ENCODE results near the gene DAB1.
"Not testable (repeated sequence)": the region's sequence is repeated elsewhere in the genome, so short reads cannot be mapped to it uniquely, and the experiment has no call there.

DAB1 gene

DNA sequence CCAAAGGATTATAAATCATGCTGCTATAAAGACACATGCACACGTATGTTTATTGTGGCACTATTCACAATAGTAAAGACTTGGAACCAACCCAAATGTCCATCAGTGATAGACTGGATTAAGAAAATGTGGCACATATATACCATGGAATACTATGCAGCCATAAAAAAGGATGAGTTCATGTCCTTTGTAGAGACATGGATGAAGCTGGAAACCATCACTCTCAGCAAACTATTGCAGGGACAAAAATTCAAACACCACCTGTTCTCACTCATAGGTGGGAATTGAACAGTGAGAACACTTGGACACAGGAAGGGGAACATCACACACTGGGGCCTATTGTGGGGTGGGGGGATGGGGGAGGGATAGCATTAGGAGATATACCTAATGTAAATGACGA, 203.0 kb downstream of the DAB1 start:
- not testable (repeated sequence) for DNase-seq (ENCODE audit: low read depth in 2 of 2)

DNA sequence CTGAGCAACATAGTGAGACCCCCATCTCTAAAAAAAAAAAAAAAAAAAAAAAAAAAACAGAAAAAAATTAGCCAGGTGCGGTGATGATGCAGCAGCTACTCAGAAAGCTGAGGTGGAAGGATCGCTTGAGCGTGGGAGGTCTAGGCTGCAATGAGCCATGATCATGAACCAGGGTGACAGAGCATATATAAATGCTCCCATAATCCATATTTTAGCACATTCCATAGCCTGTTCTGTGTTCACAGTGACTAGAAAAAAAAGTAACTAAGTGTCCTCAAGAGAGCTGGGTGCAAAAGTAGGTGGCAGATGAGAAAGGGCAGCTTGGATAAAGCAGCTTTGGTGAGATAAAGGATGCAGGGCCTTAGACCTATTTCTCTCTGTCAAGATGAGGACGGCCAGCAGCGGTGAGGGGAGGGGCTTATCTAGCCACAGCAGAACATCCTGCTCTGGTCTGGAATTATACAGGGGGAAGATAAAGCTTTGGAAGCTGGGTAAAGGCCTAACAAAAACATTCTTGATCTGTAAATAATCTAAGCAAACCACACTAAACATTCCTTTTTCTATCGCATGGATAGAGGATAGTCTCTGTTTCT, 205.3 kb downstream of the DAB1 start:
- no peak for DNase-seq (ENCODE audit: low read depth in 2 of 2)

DNA sequence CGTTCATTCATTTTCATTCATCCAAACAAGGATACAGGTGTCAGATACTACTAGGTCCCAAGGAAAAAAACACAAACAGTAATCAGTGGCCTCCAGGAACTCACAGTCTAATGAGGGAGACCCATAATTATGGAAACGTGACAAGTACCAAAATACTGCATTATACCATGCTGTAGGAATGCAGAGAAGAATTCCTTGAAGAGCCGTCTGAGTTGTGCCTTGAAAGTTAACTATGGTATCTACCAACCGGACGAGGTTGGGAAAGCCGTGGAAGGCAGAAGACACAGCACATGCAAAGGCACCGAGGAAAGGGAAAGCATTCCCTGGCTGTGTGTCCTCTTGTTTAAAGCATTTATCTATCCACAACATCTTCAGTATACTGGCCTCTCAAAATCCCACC, 206.0 kb downstream of the DAB1 start:
- no peak for DNase-seq (ENCODE audit: low read depth in 2 of 2)

DNA sequence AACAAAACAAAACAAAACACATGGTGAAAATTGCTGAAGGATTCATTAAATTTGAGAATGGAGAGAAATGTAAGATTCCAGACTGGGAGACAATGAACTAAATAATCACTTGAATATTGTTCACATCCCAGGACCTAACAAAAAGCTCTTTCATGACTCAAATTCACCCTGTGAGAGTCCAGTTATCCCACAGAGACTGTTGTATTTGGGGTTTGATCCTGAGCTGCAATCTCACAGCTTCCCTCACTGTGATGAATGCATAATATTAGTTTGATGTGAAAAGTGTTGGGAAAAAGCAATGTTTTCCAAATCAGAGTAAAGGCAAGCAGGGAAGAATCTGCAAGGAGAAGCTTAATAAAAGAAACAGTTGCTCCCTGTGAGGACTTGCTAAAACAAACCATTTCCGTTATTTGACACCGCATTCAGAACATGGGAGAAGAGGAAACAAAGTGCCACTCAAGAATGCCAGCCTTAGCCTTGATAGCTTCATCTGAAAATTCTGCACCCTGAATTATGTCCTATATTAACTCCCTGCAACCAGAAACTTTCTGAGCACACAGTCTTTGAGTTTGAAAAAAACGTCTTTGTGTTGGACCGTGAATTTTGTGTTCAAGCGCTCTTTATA, 208.8 kb downstream of the DAB1 start:
- no peak for DNase-seq (ENCODE audit: low read depth in 2 of 2)

DNA sequence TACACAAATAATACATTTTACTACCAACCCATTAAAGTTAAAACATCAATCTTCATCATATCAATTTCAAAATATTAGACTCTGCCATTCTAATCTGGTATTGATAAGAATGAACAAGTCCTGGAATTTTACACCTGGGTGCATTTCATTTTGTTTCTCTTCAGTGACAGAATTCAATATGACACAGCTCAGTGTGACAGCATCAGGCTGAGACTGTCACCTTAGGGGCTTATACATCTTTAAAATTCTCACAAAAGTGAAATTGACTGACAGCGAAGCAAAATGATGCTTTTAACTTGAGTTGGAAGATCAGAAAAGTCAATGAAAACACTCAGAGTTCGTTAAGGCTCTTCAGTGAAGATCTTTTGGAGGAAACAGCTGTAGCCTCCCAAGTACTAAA, 213.0 kb downstream of the DAB1 start:
- no peak for DNase-seq (ENCODE audit: low read depth in 2 of 2)

DNA sequence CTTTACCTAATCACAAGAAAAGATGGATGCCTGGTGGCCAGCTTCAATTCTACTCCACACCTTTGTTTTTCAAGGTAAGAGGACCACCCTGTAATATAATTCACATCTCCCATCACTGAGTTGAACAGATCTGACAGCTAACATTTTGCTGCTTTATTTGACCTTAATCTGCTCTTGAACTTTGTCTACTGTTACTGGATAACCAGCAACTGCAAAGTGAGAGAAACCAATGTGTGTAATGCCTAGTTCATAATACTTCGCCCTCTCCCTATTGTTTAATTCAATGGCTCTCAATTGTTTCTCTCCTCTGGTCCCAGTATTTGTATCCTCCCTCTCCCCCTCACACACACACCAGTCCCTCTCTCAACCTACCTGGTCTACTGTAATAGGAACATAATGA, 214.4 kb downstream of the DAB1 start:
- DNase-seq (ENCODE audit: low read depth in 2 of 2) = no peak

DNA sequence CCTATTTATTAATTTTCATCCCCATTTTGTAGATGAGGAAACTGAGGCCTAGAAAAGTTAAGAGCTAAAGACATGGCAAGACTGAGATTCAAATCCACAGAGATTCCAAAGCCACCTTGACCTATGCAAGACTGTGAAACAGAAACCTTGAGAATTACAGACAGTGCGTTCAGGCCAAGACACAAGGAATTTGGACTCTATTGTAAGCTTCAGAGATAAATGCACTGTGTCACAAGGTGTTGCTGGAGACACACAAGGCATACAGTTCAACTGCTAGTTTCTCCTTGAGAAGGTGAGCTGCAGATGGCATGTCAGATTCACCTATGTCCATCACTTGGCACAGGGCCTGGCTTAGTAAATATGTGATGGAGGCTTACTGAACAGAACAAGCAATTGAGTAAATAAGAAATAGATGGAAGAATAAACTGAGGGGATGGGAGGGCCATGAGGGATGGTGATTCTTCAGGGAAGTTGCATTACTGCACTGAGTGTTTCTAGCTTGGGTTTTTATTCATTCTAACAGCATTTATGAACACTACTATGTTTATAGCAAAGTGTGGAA, 215.0 kb downstream of the DAB1 start:
- DNase-seq (ENCODE audit: low read depth in 2 of 2) = no peak

DNA sequence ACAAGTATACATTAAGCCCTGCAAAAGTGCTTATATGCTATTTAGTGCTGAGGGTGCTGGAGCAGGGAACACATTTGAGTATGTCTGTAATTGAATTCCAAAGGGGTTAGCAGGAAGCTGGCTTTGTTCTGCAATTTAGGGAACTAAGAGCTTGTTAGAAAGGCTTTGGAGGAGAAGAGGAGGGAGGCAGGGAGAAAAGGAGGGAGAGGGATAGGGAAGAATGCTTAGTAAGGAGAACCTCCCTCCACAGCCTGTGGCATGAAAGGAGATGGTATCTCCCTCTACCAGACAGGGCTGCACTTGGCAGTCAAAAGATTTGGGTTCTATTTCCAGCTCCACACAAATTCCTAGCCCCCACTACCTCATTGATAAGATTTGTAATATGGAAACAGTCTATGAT, 217.8 kb downstream of the DAB1 start:
- DNase-seq (ENCODE audit: low read depth in 2 of 2) = no peak

DNA sequence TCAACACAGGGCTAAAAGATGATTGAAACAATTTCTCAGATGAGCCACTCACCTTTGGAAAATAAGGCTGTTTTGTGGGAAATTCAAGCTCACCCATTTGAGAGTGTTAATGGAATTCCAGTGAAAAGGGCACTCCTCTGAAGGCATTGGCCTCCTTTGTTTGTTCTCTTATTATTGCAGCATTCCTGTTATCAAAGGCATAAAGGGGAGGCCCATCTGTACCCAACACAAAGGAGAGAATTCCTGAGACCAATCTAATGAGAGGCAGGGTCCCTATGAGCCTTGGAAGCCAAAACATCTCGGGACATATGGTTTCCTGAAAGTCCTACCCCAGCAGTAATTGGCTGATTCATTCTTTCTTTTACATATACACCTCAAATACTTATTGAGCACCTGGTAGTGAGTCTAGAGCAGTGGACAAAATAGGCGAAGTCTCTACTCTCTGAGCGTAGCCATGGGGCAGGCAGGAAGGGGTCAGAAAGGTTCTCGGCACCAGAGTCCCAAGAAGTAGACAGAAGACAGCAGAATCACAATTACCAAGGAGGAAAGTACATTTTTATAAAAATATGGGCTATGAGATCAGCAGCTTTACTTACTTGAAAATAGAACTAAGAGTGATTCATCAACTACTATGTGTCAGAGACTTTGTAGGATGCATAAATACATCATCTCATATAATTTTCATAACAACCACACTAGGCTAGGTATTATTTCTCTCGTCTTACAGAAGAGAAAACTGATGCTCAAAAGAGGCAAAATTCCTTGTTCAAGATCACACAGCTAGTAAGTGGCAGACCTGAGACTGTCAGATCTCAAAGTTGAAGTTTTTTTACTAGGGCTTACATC, 218.7 kb downstream of the DAB1 start:
- no peak for DNase-seq (ENCODE audit: low read depth in 2 of 2)

DNA sequence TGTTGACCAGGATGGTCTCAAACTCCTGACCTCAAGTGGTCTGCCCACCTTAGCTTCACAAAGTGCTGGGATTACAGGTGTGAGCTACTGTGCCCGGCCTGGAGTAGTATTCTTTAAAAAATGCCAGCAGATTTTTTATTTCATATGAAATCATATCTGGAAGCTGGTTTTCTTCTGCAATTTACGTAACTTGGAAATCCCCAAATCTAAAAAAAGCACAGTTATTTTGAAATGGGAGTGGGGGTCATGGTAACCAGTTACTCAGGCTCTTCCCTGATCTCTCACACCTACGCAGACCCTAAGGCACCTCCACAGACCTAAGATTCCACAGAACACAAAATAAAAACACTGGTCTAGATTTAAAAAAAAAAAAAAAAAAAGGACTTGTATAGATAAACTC, 219.8 kb downstream of the DAB1 start:
- no peak for DNase-seq (ENCODE audit: low read depth in 2 of 2)

DNA sequence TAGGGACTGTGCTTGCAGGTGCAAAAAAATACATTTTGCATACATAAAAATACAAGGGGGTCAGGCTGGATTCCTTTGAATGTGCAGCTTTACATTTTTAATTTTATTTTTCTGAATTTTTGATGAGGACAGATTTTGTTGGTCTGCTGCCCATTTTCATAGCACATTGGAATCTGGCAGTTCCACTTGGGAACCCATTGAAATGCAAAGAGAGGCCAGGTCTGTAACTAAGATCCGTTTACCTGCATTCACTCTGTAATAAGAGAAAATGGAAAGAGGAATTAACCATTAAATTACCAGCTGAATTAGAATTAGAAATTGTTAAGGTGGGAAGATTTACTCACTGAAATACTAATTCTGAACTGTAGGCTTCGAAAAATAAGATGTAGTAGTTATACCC, 221.6 kb downstream of the DAB1 start:
- no peak for DNase-seq (ENCODE audit: low read depth in 2 of 2)

DNA sequence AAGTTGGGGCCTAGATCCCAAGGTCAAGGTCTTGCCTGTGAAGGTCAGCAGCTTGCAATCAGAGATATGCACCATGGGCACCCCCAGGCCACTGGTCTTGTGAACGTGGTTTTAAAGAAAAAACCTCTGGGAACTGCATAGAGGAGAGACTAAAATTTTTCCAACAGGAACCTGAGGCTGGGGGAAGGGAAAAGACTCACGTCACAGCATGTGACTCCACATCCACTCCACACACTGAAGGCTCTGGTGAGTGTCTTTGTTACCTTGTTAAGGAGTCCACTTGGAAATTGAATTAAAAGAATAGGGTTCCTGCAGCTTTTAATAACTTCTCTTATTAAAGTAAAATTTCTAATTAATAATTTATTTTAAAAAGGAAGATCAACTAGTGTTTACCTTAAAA, 224.9 kb downstream of the DAB1 start:
- DNase-seq (ENCODE audit: low read depth in 2 of 2) = no peak

DNA sequence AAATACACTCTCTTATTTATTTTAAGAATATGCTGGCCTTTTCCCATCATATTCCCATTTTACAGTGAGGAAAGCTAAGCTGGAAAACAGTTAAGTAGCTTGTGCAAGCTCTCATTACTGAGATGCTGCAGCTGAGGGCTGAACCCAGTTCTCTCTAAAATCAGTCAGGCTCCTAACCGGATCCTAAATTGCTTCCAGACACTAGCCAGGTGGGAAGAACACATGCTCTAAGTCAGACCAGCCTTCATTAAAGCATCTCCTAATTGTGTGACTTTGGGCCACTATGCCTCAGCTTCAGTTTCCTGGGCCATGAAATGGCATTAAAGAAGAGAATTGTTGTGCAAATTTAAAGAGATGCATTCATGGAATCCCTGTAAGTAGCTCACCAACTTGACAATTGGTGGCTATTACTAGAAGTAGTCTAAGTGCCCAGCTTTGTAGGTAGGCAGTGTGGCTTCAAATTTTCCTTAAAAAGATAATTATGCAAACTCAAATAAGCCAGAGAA, 228.4 kb downstream of the DAB1 start:
- no peak for DNase-seq (ENCODE audit: low read depth in 2 of 2)

DNA sequence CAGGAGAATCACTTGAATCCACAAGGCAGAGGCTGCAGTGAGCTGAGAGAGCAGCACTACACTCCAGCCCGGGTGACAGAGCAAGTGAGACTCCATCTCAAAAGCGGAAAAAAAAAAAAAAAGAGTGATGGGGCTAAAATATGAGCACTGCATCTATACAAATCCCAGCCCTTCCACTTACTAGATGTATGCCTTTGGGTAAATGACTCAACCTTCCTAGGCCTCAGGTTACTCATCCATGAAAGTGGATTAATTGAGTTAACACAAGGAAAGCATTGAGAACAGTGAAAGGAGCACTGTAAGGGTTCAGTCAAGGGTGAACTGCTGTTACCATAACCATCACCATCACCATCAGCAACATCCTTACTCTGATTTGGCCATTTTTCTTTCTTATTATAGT, 231.6 kb downstream of the DAB1 start:
- no peak for DNase-seq (ENCODE audit: low read depth in 2 of 2)

DNA sequence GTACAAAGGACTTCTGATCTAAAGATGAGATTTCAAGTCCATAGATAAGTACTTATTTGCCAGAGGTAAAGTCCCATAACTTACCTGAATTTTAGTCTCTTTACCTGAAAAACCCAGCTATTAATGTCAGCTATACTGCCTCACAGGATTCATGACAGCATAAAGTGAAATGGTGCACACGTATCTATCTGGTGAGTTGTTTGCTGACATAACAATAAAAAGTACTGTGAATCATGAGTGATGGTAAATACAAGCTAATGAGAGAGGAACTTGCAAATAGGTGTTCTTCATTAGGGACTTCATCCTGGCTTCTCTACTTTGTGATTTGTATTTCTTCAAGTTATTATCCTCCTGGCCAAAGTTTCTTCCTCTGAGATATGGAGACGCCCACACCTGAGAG, 233.0 kb downstream of the DAB1 start:
- no peak for DNase-seq (ENCODE audit: low read depth in 2 of 2)

DNA sequence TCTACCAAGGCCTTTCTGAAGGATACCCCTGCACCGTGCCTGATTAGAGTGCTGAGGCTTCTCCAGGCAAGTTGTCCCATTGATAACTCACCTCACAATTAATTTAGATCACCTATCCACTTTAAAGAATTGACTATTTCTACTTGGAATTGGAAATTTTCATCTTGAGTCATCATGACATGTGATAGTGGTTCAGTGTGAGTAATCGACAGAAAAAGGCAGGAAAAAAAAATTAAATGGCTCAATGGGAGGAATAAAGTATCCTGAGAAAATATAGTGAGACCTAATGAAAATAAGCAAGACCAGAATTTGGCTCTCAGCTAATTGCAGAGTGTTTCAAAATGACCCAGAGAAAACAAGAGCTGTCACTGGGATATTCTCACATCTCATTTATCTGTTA, 235.7 kb downstream of the DAB1 start:
- DNase-seq (ENCODE audit: low read depth in 2 of 2) = no peak

DNA sequence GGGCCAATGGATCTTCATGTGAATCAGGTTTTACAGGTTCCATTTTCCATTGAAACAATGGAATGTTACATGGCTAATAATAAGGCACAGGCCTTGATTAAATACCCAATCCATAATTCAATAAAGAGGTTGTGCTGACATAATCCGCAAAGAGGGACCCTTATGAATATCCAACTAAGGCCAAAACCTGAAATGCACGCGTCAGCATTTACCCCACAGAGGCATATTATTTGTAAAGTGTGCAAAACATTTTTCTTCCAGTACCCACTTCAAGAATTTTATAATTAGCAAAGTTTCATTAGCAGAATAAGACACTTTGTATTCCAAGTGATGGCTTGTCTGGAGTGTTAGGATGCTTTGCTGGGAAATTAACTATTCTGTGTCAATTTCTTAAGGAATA, 237.4 kb downstream of the DAB1 start:
- no peak for DNase-seq (ENCODE audit: low read depth in 2 of 2)

DNA sequence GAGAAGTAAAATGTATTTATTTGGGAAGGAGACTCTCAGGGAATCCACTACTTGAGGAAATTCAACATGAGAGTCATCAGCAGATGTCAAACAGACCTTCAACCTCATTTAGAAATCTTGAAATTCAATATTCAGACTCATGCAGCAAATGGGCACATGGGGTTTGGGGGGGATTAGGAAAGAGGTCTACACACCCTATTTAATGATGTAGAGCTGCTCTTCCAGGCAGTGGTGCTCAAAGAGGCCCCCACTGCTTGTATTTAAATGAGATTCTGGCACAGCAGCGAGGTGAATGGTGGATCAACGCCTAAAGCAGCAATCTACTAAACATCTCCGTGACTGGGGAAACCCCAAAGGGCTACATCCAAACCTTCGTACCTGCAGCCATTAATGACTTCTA, 244.9 kb downstream of the DAB1 start:
- no peak for DNase-seq (ENCODE audit: low read depth in 2 of 2)

DNA sequence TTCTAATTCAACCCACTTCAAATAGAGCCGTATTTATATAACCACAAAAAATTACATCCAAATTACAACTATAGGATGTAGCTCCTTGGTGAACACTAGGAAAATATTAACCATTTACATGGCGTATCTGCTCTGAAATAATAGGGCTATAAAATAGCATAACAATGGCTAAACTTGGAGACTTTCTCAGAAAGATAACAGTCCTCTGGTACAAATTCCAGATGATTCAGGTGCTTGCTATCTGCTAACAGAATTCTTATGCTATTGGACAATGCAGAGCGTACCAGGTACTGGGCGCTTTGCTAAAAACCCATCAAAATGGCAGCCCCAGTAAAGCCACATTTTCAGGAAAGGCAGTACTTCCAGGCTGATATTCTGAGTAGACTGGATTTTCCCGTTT, 248.4 kb downstream of the DAB1 start:
- DNase-seq (ENCODE audit: low read depth in 2 of 2) = no peak

DNA sequence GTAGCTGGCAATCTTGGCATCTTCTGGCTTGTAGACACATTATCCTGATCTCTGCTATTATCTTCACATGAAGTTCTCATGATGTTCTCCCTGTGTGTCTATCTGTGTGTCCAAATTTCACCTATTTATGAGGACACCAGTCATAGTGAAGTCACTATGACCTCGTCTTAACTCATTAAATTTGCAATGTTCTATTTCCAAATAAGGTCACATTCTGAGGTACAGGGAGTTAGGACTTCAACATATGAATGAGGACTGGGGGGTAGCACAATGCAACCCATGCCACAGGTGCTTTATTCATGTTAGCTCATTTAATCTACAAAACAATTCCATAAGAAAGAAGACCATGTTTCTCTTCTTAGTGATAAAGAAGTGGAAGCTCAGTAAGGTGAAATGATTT, 251.8 kb downstream of the DAB1 start:
- DNase-seq (ENCODE audit: low read depth in 2 of 2) = no peak

DNA sequence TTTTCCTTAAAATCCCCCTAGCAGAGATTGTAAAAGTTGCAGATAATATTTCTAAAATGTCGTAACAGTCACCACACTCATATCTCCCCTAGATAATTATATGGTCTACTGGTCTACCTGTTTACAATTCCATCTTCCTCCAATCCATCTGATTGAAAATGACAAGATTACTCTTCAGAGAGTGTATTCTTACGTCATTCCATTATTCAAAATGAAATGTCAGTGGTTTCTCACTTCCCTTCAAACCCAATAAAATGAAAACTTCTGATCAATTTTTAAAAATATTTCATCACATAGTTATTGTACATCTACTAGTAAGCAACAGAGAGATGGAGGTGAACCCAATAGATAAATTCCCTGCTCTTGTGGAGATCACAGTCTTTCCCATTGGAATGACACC, 255.9 kb downstream of the DAB1 start:
- no peak for DNase-seq (ENCODE audit: low read depth in 2 of 2)

DNA sequence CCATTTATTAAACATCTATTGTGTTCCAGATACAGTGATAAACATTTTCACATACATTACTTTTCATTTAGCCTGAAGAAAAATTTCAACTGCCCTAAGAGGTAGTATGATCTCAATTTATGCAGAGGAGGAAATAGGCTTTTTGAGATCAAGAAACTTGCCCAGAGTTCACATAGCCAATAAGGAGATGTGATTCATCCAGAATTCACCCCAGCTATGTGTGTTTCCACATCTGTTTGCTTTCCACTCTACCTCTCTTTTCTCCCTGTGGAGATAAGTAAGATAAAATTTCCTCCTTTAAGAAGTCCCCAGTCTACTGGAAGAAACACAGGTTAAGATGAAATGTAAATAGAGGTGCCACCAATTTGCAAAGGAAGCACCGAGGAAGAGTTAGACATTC, 258.3 kb downstream of the DAB1 start:
- no peak for DNase-seq (ENCODE audit: low read depth in 2 of 2)

DNA sequence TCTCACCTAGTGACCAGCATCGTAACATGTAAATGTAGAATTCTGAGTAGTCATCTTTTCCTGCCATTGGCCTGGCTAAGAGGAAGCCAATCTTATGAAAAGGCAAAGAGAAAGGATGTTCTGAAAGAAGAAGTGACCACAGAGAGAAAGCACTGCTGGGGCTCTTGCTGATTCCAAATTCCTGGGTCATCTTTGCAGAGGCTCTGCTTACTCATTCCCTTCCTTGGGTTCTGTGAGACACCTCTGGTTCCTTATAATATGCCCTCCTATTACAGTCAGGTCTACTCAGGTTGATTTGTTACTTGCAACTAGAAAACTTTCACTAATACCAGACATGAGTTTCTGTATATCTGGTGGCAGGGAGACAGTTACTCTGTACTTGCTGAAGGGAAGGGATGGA, 259.3 kb downstream of the DAB1 start:
- no peak for DNase-seq (ENCODE audit: low read depth in 2 of 2)
